ENCODE results near the gene B3GALNT2. TPM values are rescaled to one million over a fixed set of nuclear protein-coding genes. Genes with fewer than 3 reads are reported as not detected.
A peak's percentile ranks its signal among the peaks of the same experiment; 100 is the strongest.
"Not testable (repeated sequence)": the region's sequence is repeated elsewhere in the genome, so short reads cannot be mapped to it uniquely, and the experiment has no call there.

The B3GALNT2 gene
- total RNA-seq, 2 donors from 2014 or later = 19.9 to 23.0 TPM

GRCh38 chr1:235462832-235463231 lies 41.4 kb downstream of the B3GALNT2 start:
- DNase-seq; ATAC-seq; intact Hi-C loops (cut with DNase I): not testable (repeated sequence)

- ATAC-seq (no peak), DNase-seq (no peak)
- intact Hi-C loops (cut with DNase I) = no loop called here
These were observed 42.3 kb downstream of the B3GALNT2 start for GRCh38 chr1:235461954-235462353.

- ATAC-seq = no peak
- intact Hi-C loops (cut with DNase I) = no loop called here
These were observed 43.5 kb downstream of the B3GALNT2 start for GRCh38 chr1:235460770-235461169.

GRCh38 chr1:235457856-235458255 lies 46.4 kb downstream of the B3GALNT2 start:
- ATAC-seq; DNase-seq; intact Hi-C loops (cut with DNase I): not testable (repeated sequence)

More at GRCh38 chr1:235460770-235461169, 43.5 kb downstream of the B3GALNT2 start:
- no peak for DNase-seq

GRCh38 chr1:235455823-235456222 lies 48.4 kb downstream of the B3GALNT2 start:
- intact Hi-C loops (cut with DNase I) = no loop called here
- DNase-seq = no peak
- ATAC-seq = no peak

- no peak for ATAC-seq
- intact Hi-C loops (cut with DNase I) = no loop called here
- no peak for DNase-seq
These were observed 49.2 kb downstream of the B3GALNT2 start for GRCh38 chr1:235455097-235455496.

- no peak for ATAC-seq
- intact Hi-C loops (cut with DNase I) = no loop called here
- no peak for DNase-seq
These were observed 50.2 kb downstream of the B3GALNT2 start for GRCh38 chr1:235454021-235454420.

DNA sequence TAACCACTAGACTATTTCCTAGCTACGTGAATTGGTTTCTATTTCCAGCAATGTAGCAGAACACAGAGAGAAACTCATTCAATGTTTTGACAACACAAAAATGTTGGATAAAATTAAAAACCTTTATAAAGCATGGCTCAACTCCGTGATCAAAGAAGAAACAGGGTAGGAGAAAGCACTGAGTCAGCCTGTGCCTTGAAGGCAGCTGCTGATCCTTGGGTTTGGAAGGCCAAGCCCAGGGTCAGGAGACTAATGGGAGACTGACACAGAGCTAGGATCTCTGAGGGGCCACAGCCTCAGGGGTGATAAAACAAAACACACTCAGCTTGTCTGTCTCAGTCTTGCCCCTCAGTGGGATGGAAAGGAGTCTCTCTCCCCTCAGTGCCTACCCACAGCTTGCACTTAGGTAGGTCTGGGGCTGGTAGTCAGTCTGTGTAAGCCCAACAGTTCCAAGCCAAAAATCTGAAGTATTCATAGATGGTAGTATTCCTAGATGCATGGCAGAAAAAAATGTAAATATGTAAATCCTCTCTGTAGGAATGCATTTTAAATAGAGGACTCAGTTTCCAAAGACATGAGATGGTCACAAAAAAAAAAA lies 53.3 kb downstream of the B3GALNT2 start:
- intact Hi-C loops (cut with DNase I) = no loop called here
- ATAC-seq = no peak
- no peak for DNase-seq

DNA sequence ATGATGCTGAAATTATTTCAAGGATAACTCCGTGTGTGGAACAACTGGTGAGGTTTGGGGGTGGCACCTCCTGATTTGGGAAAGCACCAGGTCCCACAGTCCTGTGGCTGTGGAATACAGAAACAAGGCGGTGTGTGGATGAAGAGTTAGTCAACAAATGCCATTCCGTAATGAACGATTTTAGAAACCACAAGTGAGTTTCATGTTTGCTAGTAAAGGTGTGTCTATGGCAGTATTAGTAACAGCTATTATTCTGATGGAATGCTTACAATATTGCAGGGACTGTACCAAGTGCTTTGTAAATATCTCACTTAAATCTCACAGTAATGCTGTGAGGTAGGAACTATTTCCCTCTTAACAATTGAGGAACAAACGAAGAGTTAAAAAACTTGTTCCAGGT lies 53.8 kb downstream of the B3GALNT2 start:
- no peak for DNase-seq
- intact Hi-C loops (cut with DNase I) = no loop called here
- ATAC-seq = no peak

DNA sequence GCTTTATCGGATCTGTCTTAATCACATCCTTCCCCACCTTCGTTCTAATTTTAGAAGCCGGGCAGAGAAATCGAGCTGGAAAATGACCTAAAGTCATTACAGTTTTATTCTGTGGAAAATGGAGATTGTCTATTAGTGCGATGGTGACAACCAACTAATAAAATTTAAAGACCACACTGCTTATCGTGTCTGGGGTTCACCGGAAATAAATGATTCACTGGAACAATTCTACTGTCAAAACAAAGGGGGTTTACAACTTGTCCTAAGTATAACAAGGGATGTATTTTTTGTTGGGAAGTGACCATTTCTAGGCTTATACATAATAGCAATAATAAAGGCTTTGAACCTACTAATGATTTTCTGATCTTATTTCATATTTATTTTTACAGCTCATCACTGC lies 55.6 kb downstream of the B3GALNT2 start:
- ATAC-seq = no peak
- intact Hi-C loops (cut with DNase I) = no loop called here
- no peak for DNase-seq

DNA sequence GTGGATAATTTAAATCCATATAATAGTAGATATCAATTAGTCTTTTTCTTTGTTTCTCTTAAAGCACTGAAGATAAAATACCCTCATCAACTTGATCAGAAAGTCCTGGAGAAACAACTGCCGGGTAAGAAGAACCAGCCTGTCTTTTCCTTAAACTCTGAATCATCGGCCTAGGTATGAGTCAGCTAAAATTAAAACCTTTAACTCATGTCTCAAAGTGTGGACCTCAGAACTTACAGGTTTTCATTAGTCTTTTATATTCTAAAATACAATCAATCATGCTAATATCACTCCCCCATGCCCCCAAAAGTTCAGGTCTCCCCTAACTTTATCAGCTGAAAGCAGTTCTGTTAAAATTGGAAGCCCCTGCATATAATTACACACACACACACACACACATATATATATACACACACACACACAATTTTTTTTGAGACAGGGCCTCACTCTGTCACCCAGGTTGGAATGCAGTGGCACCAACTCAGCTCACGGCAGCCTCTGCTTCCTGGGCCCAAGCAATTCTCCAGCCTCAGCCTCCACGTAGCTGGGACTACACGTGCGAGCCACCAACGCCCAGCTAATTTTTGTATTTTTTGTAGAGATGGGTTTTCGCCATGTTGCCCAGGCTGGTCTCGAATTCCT lies 61.3 kb downstream of the B3GALNT2 start:
- DNase-seq (no peak), ATAC-seq (peak in 1 of 2 donors; percentile 43)
- intact Hi-C loops (cut with DNase I) = no loop called here

GRCh38 chr1:235441159-235441685 lies 63.0 kb downstream of the B3GALNT2 start:
- intact Hi-C loops (cut with DNase I) = no loop called here
- no peak for ATAC-seq
- DNase-seq = no peak

DNA sequence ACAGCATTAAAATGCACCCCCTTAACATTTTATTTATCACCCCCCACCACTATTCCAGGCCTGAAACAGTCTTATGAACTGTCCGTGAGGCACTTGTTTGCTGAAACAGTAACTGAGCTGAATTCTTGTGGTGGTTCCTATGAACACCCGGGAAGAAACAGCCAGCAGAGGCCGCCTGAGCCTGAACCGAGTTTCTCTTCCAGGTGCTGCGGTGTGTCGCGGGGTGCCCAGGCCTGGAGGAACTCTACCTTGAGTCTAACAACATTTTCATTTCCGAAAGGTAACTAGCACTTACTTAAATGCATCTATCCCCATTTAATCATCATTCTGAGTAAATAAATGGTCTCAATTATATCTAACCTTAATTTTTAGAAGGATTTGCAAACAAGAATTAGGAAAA lies 70.3 kb downstream of the B3GALNT2 start:
- intact Hi-C loops (cut with DNase I) = no loop called here
- no peak for ATAC-seq

GRCh38 chr1:235430991-235431390 lies 73.3 kb downstream of the B3GALNT2 start:
- ATAC-seq = no peak
- DNase-seq = no peak
- intact Hi-C loops (cut with DNase I) = no loop called here

More for the DNA sequence above, 70.3 kb downstream of the B3GALNT2 start:
- DNase-seq = no peak

DNA sequence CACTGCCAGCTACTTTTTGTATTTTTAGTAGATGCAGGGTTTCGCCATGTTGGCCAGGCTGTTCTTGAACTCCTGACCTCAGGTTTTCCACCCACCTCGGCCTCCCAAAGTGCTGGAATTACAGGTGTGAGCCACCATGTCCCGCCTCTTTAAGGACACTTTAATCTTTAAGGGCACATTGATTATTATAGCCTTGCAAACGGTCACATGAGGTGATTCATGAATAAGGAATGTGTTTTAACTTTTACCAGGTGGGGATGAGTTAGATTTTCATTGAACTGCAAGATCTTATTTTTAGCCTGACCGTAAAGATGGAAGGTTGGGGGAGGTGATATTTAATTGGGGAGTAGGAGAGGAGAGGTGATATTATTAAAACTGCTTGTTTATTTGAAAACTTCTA lies 75.1 kb downstream of the B3GALNT2 start:
- ATAC-seq (no peak), DNase-seq (no peak)
- intact Hi-C loops (cut with DNase I) = no loop called here

GRCh38 chr1:235427447-235427846 lies 76.8 kb downstream of the B3GALNT2 start:
- DNase-seq = no peak
- no peak for ATAC-seq
- intact Hi-C loops (cut with DNase I) = no loop called here

DNA sequence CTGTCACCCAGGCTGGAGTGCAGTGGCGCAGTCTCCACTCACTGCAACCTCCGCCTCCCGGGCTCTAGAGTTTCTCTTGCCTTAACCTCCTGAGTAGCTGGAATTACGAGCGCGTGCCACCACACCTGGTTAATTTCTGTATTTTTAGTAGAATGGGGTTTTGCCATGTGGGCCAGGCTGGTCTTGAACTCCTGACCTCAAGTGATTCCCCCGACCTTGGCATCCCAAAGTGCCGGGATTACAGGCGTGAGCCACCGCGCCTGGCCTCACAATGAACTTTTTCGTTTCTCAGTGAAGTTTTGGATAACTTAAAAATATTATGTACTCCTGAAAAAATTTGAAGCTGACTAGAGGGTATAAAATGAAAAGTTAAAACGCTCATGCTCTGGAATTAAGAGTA lies 77.6 kb downstream of the B3GALNT2 start:
- intact Hi-C loops (cut with DNase I) = no loop called here
- DNase-seq (no peak), ATAC-seq (no peak)

- DNase-seq (no peak), ATAC-seq (no peak)
- intact Hi-C loops (cut with DNase I) = no loop called here
These were observed 78.1 kb downstream of the B3GALNT2 start for GRCh38 chr1:235426143-235426542.

DNA sequence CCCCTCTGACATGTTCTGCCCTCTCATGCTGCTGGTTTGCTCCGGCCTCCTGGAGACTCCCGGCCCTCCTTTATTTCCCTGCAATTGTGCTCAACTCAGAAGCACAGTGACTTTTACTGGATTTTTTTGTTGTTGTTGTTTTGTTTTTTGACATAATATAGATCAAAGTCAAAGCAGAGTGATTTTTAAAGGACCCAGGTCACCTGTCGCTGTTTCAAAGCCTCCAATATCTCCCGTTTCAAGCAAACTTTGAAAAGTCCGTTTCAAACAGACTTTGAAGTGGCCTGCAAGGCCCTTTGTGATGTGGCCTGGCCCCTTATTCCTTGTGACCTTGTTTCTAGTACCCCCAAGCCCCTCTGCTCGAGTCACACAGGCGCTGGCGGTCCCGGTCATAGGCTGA lies 78.9 kb downstream of the B3GALNT2 start:
- intact Hi-C loops (cut with DNase I) = no loop called here
- ATAC-seq = no peak
- no peak for DNase-seq

DNA sequence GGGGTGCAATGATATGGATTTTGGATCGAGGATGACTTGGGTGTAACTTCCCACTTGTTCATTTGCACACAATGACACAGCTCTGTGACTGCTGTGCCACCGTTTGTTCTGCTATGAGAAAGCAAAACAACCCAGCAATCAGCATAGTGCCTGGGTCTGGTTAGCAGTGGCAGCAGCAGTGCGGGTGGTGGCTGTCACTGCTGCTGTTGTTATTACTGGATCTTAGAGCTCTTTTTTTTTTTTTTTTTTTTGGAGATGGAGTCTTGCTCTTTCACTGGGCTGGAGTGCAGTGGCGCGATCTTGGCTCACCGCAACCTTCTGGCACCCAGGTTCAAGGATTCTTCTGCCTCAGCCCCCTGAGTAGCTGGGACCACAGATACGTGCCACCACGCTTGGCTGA lies 80.2 kb downstream of the B3GALNT2 start:
- ATAC-seq (no peak), DNase-seq (no peak)
- intact Hi-C loops (cut with DNase I) = no loop called here

GRCh38 chr1:235423214-235423652 lies 81.0 kb downstream of the B3GALNT2 start:
- intact Hi-C loops (cut with DNase I) = no loop called here
- DNase-seq (no peak), ATAC-seq (no peak)

Data from left cardiac atrium (tissue), 4 donors.